ENCODE data around the gene SERINC2.

- no peak for TF ChIP-seq CTCF (IDR thresholded peaks at IDR 0.05 in 8 of 11, conservative IDR thresholded peaks at IDR 0.05 in 3 of 11)
- no peak for TF ChIP-seq POLR2A (IDR thresholded peaks at IDR 0.05)
Measured at GRCh38 chr1:31429583-31429982, 16.6 kb downstream of the SERINC2 start.

Data from spleen (tissue), 7 donors.